A549 treated with AZD9567 at 1 μM for 4 hours (cell line): ENCODE measurements around the gene PPP2R3B. TPM values are rescaled to one million over a fixed set of nuclear protein-coding genes. Genes with fewer than 3 reads are reported as not detected.

ENCODE experiments used
- total RNA-seq: library from RNA; stranded (reverse); fragments of 200-300 nt; extraction: Qiagen RNA extraction; gene quantifications from 5 replicates; pipeline ENCODE4 v1.2.3, GENCODE V29; 2022; ENCODE audit not compliant: insufficient read depth

Gene PPP2R3B, protein sequence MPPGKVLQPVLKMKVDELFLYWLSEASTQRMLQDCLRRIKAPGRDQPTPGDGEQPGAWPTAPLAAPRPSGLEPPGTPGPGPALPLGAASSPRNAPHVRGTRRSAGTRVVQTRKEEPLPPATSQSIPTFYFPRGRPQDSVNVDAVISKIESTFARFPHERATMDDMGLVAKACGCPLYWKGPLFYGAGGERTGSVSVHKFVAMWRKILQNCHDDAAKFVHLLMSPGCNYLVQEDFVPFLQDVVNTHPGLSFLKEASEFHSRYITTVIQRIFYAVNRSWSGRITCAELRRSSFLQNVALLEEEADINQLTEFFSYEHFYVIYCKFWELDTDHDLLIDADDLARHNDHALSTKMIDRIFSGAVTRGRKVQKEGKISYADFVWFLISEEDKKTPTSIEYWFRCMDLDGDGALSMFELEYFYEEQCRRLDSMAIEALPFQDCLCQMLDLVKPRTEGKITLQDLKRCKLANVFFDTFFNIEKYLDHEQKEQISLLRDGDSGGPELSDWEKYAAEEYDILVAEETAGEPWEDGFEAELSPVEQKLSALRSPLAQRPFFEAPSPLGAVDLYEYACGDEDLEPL
- total RNA-seq = 19.4 to 28.1 TPM (median 25.4 TPM) in 5 replicates

DNA sequence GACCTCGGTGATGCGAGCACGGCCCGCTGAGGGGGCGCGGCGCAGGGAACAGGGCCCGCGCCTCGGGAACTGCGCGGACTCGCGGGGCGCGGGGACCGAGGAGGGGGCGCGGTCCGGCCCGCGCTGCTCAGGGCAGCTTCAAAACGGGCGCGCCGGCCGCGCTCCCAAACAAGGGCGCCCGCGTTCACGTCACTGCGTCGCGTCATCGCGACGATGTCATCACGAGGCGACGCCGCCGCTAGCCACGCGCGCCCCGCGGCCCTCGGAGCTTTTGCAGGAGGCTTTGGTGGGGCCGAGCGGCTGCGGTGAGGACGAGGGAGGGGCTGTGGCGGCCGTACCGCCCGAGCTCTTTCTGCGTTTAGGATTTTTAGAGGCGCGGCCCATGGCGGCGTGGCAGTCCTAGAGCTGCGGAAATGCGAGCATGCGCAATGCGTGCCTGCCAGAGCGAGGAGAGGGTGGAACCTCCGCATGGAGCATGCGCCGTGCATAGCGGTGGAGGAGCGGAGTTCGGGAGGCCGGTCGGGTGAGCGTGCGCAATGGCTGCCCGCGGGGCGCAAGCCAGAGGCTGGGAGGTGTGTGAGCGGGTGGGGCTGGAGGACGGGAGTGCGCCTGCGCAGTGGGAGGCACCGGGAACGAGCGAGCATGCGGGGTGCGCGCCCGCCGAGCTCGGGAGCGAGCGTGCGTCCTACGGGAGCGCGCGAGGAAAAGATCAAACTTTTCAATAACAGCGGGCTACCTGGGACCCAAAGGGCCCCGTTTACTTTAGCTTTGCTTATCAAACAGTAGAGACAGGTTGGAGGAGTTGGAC, at the start of gene PPP2R3B:
Gene PPP2R3B (minus strand): TSS at position 140 of the 808 bp plus-strand sequence. CDS start 216 bp downstream, outside the sequence.

DNA sequence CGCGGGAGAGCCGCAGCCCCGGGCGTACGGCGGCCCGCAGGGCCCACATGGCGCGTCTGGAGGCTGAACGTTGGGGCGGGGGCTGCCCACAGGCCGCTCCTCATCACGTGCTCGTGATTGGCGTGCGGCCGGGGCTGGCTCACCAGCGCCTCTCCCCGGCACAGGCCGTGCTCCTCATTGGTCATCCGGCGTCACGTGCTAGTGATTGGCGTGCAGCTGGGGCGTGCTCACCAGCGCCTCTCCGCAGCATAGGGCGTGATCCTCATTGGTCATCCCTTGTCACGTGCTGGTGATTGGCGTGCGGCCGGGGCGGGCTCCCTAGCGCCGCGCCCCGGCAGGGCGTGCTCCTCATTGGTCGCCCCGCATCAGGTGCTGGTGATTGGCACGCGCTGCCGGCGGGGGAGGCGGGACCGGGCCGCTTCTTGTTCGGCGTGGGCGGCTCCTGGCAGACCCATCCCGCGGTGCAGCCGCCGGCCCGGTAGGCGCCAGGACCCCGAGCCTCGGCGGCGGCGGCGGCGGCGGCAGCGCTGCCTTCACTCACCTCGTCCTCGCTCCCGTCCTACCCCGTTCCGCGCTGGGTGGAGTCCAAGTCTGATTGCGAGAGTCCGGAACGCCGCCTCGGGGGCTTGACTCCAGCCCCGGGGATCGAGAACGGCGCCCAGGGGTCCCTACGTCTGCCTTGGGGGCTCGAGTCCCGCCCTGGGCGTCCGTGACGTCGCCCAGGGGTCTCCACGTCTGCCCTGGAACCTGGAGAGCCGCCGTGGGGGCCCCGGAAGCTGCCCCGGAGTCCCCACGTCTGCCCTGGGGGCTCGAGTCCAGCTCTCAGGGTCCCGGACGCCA, 67.7 kb downstream of the PPP2R3B start, which contains the start of gene GTPBP6:
Gene GTPBP6 (minus strand): TSS at position 58 of the 840 bp plus-strand sequence. CDS start 9 bp downstream, at position 49.

Other genes with a start within 250 kb of the PPP2R3B start
- gene PLCXD1, start 105.5 kb downstream of the PPP2R3B start, total RNA-seq = 25.3 to 28.9 TPM (median 27.6 TPM) in 5 replicates
- gene GTPBP6, start 68.1 kb downstream of the PPP2R3B start, total RNA-seq = 33.5 to 56.3 TPM (median 54.1 TPM) in 5 replicates
- not detected in 5 replicates for gene SHOX, start 243.9 kb upstream of the PPP2R3B start, total RNA-seq